HG03354 (cell line): ENCODE measurements around the gene MDH1.
"Not testable (repeated sequence)": the region's sequence is repeated elsewhere in the genome, so short reads cannot be mapped to it uniquely, and the experiment has no call there.

Source experiments
- ATAC-seq: cut with Tn5 transposase; IDR thresholded peaks from one replicate; pipeline ENCODE4 v1.9.1; 2021; ENCODE audit warnings: mild to moderate bottlenecking; ENCODE audit not compliant: unreplicated experiment, poor library complexity, severe bottlenecking

MDH1 gene

GRCh38 chr2:63582873-63583272 lies 5.9 kb upstream of the MDH1 start:
- ATAC-seq: no peak

- no peak for ATAC-seq
Measured at GRCh38 chr2:63587814-63588384, 864 bp upstream of the MDH1 start.

- peak; percentile 13 for ATAC-seq
Measured at GRCh38 chr2:63589148-63589958, 590 bp downstream of the MDH1 start.

- ATAC-seq: no peak
Measured at GRCh38 chr2:63590626-63591408, 2.1 kb downstream of the MDH1 start.

- ATAC-seq: no peak
Measured at GRCh38 chr2:63591566-63592175, 2.9 kb downstream of the MDH1 start.

- ATAC-seq: no peak
Measured at GRCh38 chr2:63594660-63595059, 5.9 kb downstream of the MDH1 start.

GRCh38 chr2:63596401-63596883 lies 7.7 kb downstream of the MDH1 start:
- no peak for ATAC-seq

GRCh38 chr2:63598981-63599380 lies 10.2 kb downstream of the MDH1 start:
- no peak for ATAC-seq

GRCh38 chr2:63600881-63601460 lies 12.2 kb downstream of the MDH1 start:
- no peak for ATAC-seq

- no peak for ATAC-seq
Measured at GRCh38 chr2:63604666-63605065, 15.9 kb downstream of the MDH1 start.

- ATAC-seq: not testable (repeated sequence)
Measured at GRCh38 chr2:63608865-63609264, 20.1 kb downstream of the MDH1 start.

- ATAC-seq: no peak
Measured at GRCh38 chr2:63610525-63610924, 21.8 kb downstream of the MDH1 start.

GRCh38 chr2:63613391-63613901 lies 24.7 kb downstream of the MDH1 start:
- no peak for ATAC-seq

- ATAC-seq: no peak
Measured at GRCh38 chr2:63614448-63614968, 25.7 kb downstream of the MDH1 start.

- no peak for ATAC-seq
Measured at GRCh38 chr2:63614983-63615945, 26.5 kb downstream of the MDH1 start.

GRCh38 chr2:63617366-63617765 lies 28.6 kb downstream of the MDH1 start:
- no peak for ATAC-seq

GRCh38 chr2:63619328-63619727 lies 30.6 kb downstream of the MDH1 start:
- no peak for ATAC-seq

- no peak for ATAC-seq
Measured at GRCh38 chr2:63622751-63623150, 34.0 kb downstream of the MDH1 start.
